ENCODE results near the gene TRIM24.
A peak's percentile ranks its signal among the peaks of the same experiment; 100 is the strongest.

TRIM24 gene

DNA sequence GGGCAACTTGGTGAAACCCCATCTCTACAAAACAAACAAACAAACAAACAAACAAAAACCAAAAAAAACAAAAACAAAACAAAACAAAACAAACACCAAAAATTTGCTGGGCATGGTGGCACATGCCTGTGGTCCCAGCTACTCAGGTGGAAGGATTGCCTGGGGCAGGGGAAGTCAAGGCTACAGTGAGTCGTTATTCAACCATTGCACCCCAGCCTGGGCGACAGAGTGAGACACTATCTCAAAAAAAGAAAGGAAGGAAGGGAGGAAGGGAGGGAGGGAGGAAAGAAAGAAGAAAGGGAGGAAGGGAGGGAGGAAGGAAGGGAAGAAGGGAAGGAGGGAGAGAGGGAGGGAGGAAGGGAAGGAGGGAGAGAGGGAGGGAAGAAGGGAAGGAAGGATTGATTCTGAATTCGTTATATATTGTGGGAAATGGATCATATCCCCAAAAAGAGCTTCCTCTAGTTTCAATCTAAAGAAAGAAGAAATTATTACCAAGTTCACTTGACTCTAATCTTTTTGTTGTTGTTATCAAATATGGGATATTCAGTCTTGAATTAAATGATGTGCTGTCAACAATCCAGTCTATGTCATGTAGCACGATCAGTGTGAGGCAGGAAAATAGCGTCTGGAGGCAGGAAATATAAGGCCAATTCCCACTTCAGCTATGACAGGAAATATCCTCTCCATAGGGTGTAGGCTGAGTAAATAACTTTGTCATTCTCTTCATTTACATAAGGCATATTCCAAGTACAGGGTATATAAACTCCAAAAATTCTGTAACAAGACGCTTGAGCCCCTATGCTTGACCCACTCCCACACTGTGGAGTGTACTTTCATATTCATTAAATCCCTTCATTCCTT, 26.2 kb upstream of the TRIM24 start:
- no peak overlapping the region for H3K27ac ChIP-seq
- TF ChIP-seq, protein P1, sequence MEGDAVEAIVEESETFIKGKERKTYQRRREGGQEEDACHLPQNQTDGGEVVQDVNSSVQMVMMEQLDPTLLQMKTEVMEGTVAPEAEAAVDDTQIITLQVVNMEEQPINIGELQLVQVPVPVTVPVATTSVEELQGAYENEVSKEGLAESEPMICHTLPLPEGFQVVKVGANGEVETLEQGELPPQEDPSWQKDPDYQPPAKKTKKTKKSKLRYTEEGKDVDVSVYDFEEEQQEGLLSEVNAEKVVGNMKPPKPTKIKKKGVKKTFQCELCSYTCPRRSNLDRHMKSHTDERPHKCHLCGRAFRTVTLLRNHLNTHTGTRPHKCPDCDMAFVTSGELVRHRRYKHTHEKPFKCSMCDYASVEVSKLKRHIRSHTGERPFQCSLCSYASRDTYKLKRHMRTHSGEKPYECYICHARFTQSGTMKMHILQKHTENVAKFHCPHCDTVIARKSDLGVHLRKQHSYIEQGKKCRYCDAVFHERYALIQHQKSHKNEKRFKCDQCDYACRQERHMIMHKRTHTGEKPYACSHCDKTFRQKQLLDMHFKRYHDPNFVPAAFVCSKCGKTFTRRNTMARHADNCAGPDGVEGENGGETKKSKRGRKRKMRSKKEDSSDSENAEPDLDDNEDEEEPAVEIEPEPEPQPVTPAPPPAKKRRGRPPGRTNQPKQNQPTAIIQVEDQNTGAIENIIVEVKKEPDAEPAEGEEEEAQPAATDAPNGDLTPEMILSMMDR (conservative IDR thresholded peaks at IDR 0.05), result no peak
- no peak for TF ChIP-seq ZFX (IDR thresholded peaks at IDR 0.05)

DNA sequence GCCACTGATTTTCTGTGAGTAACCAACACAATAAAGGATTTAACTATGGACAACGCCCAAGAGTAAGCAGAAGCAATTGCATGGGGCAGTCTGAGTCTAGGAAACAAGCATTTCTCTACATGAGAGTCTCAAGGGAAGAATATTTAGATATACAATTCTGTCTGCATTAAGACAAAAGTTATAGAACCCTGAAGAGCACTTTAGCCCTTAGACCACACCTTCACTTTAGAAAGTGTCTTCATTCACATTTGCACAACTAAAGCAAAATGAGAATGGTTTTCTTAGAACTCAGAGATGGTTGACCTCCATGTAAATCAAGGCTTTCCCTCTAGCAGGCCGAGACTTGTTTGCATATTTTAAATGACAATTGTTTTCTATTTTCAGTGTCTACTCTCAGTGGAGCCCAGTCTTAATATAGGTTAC, 25.5 kb upstream of the TRIM24 start:
- no peak overlapping the region for H3K27ac ChIP-seq

DNA sequence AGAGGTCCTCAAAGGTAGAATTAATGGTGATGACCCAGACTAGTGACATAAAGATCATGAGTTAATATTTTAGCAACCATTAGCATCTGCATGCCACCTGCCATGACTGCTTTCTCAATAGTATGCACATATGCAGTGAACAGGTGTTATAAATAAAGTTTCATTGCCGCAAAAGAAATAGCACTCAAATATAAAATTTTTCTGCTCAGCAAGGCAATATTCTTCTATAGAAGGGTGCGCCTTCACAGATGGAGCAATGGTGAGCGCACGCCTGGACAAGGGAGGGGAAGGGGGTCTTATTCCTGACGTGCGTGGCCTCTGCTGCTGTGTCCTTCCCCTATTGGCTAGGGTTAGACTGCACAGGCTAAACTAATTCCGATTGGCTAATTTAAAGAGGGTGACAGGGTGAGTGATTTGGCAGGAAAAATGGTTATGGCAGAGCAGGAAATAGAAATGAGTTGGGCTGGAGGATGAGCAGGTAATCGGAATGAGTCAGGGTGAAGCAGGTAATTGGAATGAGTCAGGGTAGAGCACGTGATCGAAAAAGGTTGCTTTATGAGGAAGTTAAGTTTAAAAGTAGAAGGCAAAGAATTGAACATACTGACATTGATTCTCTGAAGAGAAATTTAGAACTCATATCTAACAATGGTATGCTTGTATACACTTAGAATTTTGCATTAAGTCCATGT, 24.7 kb upstream of the TRIM24 start:
- H3K27ac ChIP-seq, result no peak overlapping the region
- TF ChIP-seq, protein P1 (conservative IDR thresholded peaks at IDR 0.05), result no peak
- TF ChIP-seq ZFX (IDR thresholded peaks at IDR 0.05), result no peak

More for the DNA sequence above, 25.5 kb upstream of the TRIM24 start:
- TF ChIP-seq, protein P1 (conservative IDR thresholded peaks at IDR 0.05), result no peak
- TF ChIP-seq ZFX (IDR thresholded peaks at IDR 0.05), result no peak

DNA sequence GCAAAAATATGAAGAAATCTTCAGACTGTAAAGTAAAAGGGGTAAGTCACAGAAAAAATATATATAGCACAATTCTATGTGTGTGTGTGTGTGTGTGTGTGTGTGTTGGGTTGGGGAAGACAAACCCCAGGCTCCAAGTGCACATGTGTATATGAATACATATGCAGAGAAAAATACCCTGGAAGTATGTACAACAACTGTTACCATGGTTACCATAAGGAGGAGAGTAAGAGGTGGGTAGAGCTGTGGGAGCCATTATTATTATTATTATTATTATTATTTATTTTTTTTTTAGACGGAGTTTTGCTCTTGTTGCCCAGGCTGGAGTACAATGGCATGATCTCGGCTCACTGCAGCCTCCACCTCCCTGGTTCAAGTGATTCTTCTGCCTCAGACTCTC, 23.7 kb upstream of the TRIM24 start:
- no peak overlapping the region for H3K27ac ChIP-seq

DNA sequence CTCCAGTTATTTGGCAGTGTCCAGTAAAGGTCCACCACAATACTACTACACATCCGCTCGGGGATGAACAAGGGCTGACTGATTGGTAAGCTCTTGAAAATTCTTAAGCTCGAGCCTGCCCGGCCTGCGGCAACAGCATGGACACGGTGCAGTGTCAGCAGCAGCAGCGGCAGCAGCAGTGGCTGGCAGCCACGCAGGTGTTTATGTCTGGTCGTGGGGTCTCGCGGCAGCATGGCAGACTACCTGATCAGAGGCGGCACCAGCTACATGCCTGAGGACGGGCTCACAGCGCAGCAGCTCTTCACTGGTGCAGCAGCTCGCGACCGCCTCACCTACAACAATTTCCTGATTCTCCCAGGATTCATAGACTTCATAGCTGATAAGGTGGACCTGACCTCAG, 19.6 kb upstream of the TRIM24 start:
- no peak for TF ChIP-seq ZFX (IDR thresholded peaks at IDR 0.05)
- TF ChIP-seq, protein P1 (conservative IDR thresholded peaks at IDR 0.05), result no peak

More for the DNA sequence above, 23.7 kb upstream of the TRIM24 start:
- TF ChIP-seq ZFX (IDR thresholded peaks at IDR 0.05), result no peak
- TF ChIP-seq, protein P1 (conservative IDR thresholded peaks at IDR 0.05), result no peak

DNA sequence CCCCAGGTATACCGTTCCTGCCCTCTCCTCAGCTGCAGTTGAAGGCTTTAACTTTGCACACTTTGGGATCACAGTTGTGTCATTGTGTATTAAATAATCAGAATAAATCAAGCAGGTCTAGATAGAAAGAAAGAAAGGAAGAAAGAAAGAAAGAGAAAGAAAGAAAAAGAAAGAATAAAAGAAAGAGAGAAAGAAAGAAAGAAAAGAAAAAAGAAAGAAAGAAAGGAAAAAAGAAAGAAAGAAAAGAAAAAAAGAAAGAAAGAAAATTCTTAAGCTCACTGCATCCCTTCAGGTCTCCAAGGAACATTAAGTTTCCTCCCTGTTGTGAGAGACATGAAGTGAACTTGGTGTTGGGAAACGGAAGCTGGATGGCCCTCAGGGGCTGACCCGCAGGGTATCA, 17.2 kb upstream of the TRIM24 start:
- TF ChIP-seq ZFX (IDR thresholded peaks at IDR 0.05), result no peak
- TF ChIP-seq, protein P1 (conservative IDR thresholded peaks at IDR 0.05), result no peak
- H3K27ac ChIP-seq, result no peak overlapping the region

More for the DNA sequence above, 19.6 kb upstream of the TRIM24 start:
- no peak overlapping the region for H3K27ac ChIP-seq

DNA sequence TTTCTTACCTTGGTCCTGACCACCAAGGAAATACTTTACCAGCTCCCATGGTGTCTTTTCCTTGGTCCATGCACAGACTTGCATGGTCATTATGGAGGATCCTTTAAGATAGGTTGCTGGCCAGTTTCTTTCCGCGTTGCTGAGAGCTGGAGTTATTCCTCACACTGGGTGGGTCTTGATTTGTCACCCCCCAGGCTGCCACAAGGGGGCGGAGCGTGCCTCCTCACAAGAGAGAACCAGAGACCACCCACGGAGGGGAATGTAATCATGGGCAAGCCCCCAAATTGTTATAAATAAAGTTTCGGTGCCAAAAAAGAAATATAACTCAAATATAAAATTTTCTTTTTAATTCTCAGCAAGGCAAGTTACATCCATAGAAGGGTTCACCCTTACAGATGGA, 10.5 kb upstream of the TRIM24 start:
- TF ChIP-seq ZFX (IDR thresholded peaks at IDR 0.05), result no peak
- TF ChIP-seq, protein P1 (conservative IDR thresholded peaks at IDR 0.05), result peak; percentile 80
- no peak overlapping the region for H3K27ac ChIP-seq
